ENCODE results near the gene ZNF775. TPM values are rescaled to one million over a fixed set of nuclear protein-coding genes. Genes with fewer than 3 reads are reported as not detected.

Gene ZNF775
- total and polyA plus RNA-seq, 2 of the 13 experiments (the other 11 are each of a cell fraction or from before 2014, with no cell fraction given) = 3.1 to 3.2 TPM

DNA sequence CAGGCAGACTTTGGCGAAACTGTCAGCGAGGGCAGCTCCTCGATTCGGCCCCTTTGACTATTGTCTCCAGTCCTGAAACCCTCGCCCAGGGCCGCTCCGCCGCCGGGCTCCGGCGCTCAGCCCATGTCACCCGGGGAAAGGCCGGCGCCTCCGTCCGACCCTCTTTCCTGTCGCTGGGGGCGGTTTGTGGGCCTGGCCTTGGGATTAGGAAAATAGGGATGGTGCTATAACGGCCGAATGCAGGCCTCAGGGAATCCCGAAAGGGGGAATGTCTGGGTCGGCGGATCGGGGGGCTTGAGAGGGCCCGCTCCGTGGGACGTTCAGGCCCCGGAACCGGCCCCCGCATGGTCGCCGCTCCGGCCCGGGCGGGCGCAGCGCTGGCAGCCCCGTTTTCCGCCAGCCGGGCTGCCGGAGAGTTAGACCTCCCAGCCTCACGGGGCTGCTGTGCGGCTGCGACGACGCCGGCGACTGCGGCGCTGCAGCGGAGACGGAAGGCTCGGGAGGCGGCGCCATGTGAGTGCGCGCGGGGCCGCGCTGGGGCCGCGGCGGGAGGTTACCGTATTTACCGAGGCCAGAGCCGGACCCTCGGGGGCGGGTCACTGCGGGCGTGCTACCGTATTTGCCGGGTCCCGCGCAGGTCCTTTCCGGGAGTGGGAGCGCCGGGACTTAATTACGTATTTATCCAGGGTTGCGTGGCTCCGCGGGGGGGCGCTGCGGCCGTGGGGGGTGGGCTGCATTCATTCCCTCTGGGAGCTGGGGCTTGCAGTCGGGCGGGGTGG, 25.9 kb downstream of the ZNF775 start (continued):
- peak; percentile 54; the same call in 1 of the 2 replicates for TF ChIP-seq HDAC2 (CRISPR knock-in tag; IDR thresholded peaks at IDR 0.05)
- peak; percentile 78 for TF ChIP-seq TBL1XR1 (IDR thresholded peaks at IDR 0.05; ENCODE audit: borderline replicate concordance, low read length, partially characterized antibody)
- TF ChIP-seq DMAP1 (CRISPR knock-in tag; IDR thresholded peaks at IDR 0.05) = no peak; the same call in 1 of the 2 replicates
- TF ChIP-seq ZNF678 (CRISPR knock-in tag; IDR thresholded peaks at IDR 0.05) = peak; percentile 46; the same call in 1 of the 2 replicates
- TF ChIP-seq ZNF501 (CRISPR knock-in tag; IDR thresholded peaks at IDR 0.05) = 0 out of 2 replicates have a peak, but pooled peaks have one; percentile 39
- peak; percentile 26; the same call in 1 of the 2 replicates for TF ChIP-seq NCOR1 (IDR thresholded peaks at IDR 0.05; ENCODE audit: borderline replicate concordance, low read length)
- peak; percentile 85 for TF ChIP-seq ZFX (CRISPR knock-in tag; IDR thresholded peaks at IDR 0.05; ENCODE audit: low read depth)
- TF ChIP-seq HES4 (CRISPR knock-in tag; IDR thresholded peaks at IDR 0.05; ENCODE audit: borderline replicate concordance) = peak; percentile 17; the same call in 1 of the 2 replicates
- TF ChIP-seq, protein P1, sequence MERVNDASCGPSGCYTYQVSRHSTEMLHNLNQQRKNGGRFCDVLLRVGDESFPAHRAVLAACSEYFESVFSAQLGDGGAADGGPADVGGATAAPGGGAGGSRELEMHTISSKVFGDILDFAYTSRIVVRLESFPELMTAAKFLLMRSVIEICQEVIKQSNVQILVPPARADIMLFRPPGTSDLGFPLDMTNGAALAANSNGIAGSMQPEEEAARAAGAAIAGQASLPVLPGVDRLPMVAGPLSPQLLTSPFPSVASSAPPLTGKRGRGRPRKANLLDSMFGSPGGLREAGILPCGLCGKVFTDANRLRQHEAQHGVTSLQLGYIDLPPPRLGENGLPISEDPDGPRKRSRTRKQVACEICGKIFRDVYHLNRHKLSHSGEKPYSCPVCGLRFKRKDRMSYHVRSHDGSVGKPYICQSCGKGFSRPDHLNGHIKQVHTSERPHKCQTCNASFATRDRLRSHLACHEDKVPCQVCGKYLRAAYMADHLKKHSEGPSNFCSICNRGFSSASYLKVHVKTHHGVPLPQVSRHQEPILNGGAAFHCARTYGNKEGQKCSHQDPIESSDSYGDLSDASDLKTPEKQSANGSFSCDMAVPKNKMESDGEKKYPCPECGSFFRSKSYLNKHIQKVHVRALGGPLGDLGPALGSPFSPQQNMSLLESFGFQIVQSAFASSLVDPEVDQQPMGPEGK (CRISPR knock-in tag; IDR thresholded peaks at IDR 0.05) = no peak
- TF ChIP-seq, protein P2, sequence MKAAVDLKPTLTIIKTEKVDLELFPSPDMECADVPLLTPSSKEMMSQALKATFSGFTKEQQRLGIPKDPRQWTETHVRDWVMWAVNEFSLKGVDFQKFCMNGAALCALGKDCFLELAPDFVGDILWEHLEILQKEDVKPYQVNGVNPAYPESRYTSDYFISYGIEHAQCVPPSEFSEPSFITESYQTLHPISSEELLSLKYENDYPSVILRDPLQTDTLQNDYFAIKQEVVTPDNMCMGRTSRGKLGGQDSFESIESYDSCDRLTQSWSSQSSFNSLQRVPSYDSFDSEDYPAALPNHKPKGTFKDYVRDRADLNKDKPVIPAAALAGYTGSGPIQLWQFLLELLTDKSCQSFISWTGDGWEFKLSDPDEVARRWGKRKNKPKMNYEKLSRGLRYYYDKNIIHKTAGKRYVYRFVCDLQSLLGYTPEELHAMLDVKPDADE (CRISPR knock-in tag; IDR thresholded peaks at IDR 0.05) = no peak
- TF ChIP-seq, protein P3, sequence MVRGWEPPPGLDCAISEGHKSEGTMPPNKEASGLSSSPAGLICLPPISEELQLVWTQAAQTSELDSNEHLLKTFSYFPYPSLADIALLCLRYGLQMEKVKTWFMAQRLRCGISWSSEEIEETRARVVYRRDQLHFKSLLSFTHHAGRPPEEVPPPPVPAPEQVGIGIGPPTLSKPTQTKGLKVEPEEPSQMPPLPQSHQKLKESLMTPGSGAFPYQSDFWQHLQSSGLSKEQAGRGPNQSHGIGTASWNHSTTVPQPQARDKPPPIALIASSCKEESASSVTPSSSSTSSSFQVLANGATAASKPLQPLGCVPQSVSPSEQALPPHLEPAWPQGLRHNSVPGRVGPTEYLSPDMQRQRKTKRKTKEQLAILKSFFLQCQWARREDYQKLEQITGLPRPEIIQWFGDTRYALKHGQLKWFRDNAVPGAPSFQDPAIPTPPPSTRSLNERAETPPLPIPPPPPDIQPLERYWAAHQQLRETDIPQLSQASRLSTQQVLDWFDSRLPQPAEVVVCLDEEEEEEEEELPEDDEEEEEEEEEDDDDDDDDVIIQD (CRISPR knock-in tag; IDR thresholded peaks at IDR 0.05; ENCODE audit: low read depth) = no peak
- TF ChIP-seq, protein P4, sequence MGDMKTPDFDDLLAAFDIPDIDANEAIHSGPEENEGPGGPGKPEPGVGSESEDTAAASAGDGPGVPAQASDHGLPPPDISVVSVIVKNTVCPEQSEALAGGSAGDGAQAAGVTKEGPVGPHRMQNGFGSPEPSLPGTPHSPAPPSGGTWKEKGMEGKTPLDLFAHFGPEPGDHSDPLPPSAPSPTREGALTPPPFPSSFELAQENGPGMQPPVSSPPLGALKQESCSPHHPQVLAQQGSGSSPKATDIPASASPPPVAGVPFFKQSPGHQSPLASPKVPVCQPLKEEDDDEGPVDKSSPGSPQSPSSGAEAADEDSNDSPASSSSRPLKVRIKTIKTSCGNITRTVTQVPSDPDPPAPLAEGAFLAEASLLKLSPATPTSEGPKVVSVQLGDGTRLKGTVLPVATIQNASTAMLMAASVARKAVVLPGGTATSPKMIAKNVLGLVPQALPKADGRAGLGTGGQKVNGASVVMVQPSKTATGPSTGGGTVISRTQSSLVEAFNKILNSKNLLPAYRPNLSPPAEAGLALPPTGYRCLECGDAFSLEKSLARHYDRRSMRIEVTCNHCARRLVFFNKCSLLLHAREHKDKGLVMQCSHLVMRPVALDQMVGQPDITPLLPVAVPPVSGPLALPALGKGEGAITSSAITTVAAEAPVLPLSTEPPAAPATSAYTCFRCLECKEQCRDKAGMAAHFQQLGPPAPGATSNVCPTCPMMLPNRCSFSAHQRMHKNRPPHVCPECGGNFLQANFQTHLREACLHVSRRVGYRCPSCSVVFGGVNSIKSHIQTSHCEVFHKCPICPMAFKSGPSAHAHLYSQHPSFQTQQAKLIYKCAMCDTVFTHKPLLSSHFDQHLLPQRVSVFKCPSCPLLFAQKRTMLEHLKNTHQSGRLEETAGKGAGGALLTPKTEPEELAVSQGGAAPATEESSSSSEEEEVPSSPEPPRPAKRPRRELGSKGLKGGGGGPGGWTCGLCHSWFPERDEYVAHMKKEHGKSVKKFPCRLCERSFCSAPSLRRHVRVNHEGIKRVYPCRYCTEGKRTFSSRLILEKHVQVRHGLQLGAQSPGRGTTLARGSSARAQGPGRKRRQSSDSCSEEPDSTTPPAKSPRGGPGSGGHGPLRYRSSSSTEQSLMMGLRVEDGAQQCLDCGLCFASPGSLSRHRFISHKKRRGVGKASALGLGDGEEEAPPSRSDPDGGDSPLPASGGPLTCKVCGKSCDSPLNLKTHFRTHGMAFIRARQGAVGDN (CRISPR knock-in tag; IDR thresholded peaks at IDR 0.05) = peak; percentile 85
- no peak for TF ChIP-seq ZNF552 (CRISPR knock-in tag; IDR thresholded peaks at IDR 0.05; ENCODE audit: borderline replicate concordance)
- peak in 1 of 2 experiments; percentile 83; a peak in 1 of 4 replicates for TF ChIP-seq KLF16 (CRISPR knock-in tag; IDR thresholded peaks at IDR 0.05)
- TF ChIP-seq, protein P5, sequence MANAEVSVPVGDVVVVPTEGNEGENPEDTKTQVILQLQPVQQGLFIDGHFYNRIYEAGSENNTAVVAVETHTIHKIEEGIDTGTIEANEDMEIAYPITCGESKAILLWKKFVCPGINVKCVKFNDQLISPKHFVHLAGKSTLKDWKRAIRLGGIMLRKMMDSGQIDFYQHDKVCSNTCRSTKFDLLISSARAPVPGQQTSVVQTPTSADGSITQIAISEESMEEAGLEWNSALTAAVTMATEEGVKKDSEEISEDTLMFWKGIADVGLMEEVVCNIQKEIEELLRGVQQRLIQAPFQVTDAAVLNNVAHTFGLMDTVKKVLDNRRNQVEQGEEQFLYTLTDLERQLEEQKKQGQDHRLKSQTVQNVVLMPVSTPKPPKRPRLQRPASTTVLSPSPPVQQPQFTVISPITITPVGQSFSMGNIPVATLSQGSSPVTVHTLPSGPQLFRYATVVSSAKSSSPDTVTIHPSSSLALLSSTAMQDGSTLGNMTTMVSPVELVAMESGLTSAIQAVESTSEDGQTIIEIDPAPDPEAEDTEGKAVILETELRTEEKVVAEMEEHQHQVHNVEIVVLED (CRISPR knock-in tag; IDR thresholded peaks at IDR 0.05; ENCODE audit: borderline replicate concordance) = peak; percentile 77
- TF ChIP-seq ZNF256 (CRISPR knock-in tag; conservative IDR thresholded peaks at IDR 0.05) = 0 out of 2 replicates have a peak, but pooled peaks have one; percentile 72
